HepG2 (cell line): ENCODE measurements around the gene GJB1. TPM values are rescaled to one million over a fixed set of nuclear protein-coding genes. Genes with fewer than 3 reads are reported as not detected.
A peak's percentile ranks its signal among the peaks of the same experiment; 100 is the strongest.

Experiments used
- ARID4A ChIP-seq: sonication (generic); formaldehyde crosslinking; IDR thresholded peaks from 2 replicates; pipeline ENCODE4 v1.5.0; 2020; ENCODE audit warnings: mild to moderate bottlenecking, missing genetic modification reagents, borderline replicate concordance
- CEBPG ChIP-seq: IDR thresholded peaks from 2 replicates; pipeline ENCODE4 v1.6.1; 2016
- ISX ChIP-seq: sonication (generic); formaldehyde crosslinking; conservative IDR thresholded peaks from 2 replicates; pipeline ENCODE4 v1.5.0; 2020; ENCODE audit warnings: missing genetic modification reagents
- KAT7 ChIP-seq: IDR thresholded peaks from 2 replicates; pipeline ENCODE4 v1.6.1; 2018; ENCODE audit warnings: borderline replicate concordance, missing compliant biosample characterization
- NCOR1 ChIP-seq: fragments of 200-600 bp; sonication (generic); IDR thresholded peaks from 2 replicates; pipeline ENCODE4 v1.7.0; 2017; ENCODE audit warnings: antibody characterized with exemption, low read length, borderline replicate concordance
- NFYB ChIP-seq: sonication (generic); formaldehyde crosslinking; IDR thresholded peaks from 2 replicates; pipeline ENCODE4 v1.4.0; 2020; ENCODE audit warnings: missing genetic modification reagents
- NRL ChIP-seq: sonication (generic); formaldehyde crosslinking; IDR thresholded peaks from 2 replicates; pipeline ENCODE4 v1.5.0; 2020; ENCODE audit warnings: missing genetic modification reagents, mild to moderate bottlenecking, moderate library complexity, borderline replicate concordance
- PBX3 ChIP-seq: sonication (generic); formaldehyde crosslinking; IDR thresholded peaks from 2 replicates; pipeline ENCODE4 v1.8.1; 2023; ENCODE audit warnings: missing genetic modification reagents, inconsistent platforms, borderline replicate concordance
- SAFB2 ChIP-seq: sonication (generic); formaldehyde crosslinking; IDR thresholded peaks from 2 replicates; pipeline ENCODE4 v1.5.1; 2020; ENCODE audit warnings: missing genetic modification reagents, low read depth, mild to moderate bottlenecking, borderline replicate concordance
- SOX6 ChIP-seq, 2 experiments: fragments of 450-650 bp in 1 of 2; sonication (generic) in 1 of 2; formaldehyde crosslinking in 1 of 2; IDR thresholded peaks; 2 replicates each; pipeline versions ENCODE4 v1.4.0 to v1.6.1; 2017 to 2020; ENCODE audit warnings: antibody characterized with exemption in 1 of 2, mild to moderate bottlenecking in 1 of 2, missing genetic modification reagents in 1 of 2
- TEAD3 ChIP-seq: optimal IDR thresholded peaks from 2 replicates; pipeline ENCODE3; 2016; ENCODE audit warnings: borderline replicate concordance
- TERF1 ChIP-seq: sonication (generic); formaldehyde crosslinking; IDR thresholded peaks from 2 replicates; pipeline ENCODE4 v1.8.0; 2022; ENCODE audit warnings: mild to moderate bottlenecking, missing genetic modification reagents, moderate library complexity
- ZNF160 ChIP-seq: sonication (generic); formaldehyde crosslinking; IDR thresholded peaks from 2 replicates; pipeline ENCODE4 v1.8.0; 2022; ENCODE audit warnings: mild to moderate bottlenecking, inconsistent platforms, missing genetic modification reagents
- ZNF20 ChIP-seq: sonication (generic); formaldehyde crosslinking; IDR thresholded peaks from 2 replicates; pipeline ENCODE4 v1.4.0; 2020; ENCODE audit warnings: mild to moderate bottlenecking, moderate library complexity, missing genetic modification reagents
- ZNF235 ChIP-seq: sonication (generic); formaldehyde crosslinking; IDR thresholded peaks from 2 replicates; pipeline ENCODE4 v1.8.1; 2023; ENCODE audit warnings: mild to moderate bottlenecking, missing genetic modification reagents, borderline replicate concordance
- ZNF34 ChIP-seq: sonication (generic); formaldehyde crosslinking; IDR thresholded peaks from 2 replicates; pipeline ENCODE4 v1.4.0; 2020; ENCODE audit warnings: mild to moderate bottlenecking, missing genetic modification reagents, borderline replicate concordance
- ZNF446 ChIP-seq: sonication (generic); formaldehyde crosslinking; IDR thresholded peaks from 2 replicates; pipeline ENCODE4 v1.5.0; 2020; ENCODE audit warnings: mild to moderate bottlenecking, missing genetic modification reagents
- ZNF644 ChIP-seq: IDR thresholded peaks from 2 replicates; pipeline ENCODE4 v1.6.1; 2016; ENCODE audit warnings: low read depth
- polyA plus RNA-seq, 8 experiments: library from polyadenylated mRNA; depleted of rRNA in 3 of 8; stranded (reverse) in 7 of 8; unstranded in 1 of 8; fragments of >200 nt; fragmentation: Illumina TruSeq in 4 of 8; extraction: Trizol in 4 of 8; gene quantifications; 2 replicates each; pipeline versions ENCODE4 v1.2.1 to v1.2.3, GENCODE V29; 2011 to 2016; ENCODE audit warnings: low read depth in 4 of 8, missing spikeins in 1 of 8, mixed read lengths in 1 of 8; ENCODE audit not compliant: insufficient read depth in 1 of 8
- total RNA-seq, 5 experiments: library from RNA; depleted of rRNA; stranded (reverse); fragments of >200 nt; fragmentation: Illumina TruSeq; extraction: Trizol; gene quantifications; 2 replicates each; pipeline ENCODE4 v1.2.3, GENCODE V29; 2016; ENCODE audit warnings: low read depth in 1 of 5

Gene GJB1
- total and polyA plus RNA-seq, 2 of the 13 experiments (the other 11 are each of a cell fraction or from before 2014, with no cell fraction given), result 111 to 161 TPM

- peak; percentile 91 for TF ChIP-seq NFYB (CRISPR knock-in tag)
- TF ChIP-seq ZNF34 (CRISPR knock-in tag), result no peak
- no peak for TF ChIP-seq SAFB2
- TF ChIP-seq ZNF160 (CRISPR knock-in tag), result no peak
- TF ChIP-seq ZNF644 (CRISPR knock-in tag), result no peak
- no peak for TF ChIP-seq TEAD3 (CRISPR knock-in tag)
- no peak for TF ChIP-seq SOX6 (IDR thresholded peaks at IDR 0.05)
- no peak for TF ChIP-seq SOX6 (CRISPR knock-in tag; IDR thresholded peaks at IDR 0.05)
- TF ChIP-seq NRL (CRISPR knock-in tag), result peak; percentile 22; the same call in 1 of the 2 replicates
- no peak for TF ChIP-seq PBX3 (CRISPR knock-in tag)
- no peak for TF ChIP-seq ZNF446
- TF ChIP-seq ARID4A, result peak; percentile 29; the same call in 1 of the 2 replicates
- no peak for TF ChIP-seq TERF1
- no peak for TF ChIP-seq KAT7
- TF ChIP-seq ZNF235 (CRISPR knock-in tag), result no peak
- TF ChIP-seq ZNF20 (CRISPR knock-in tag), result no peak
- TF ChIP-seq NCOR1, result peak; percentile 42; the same call in 1 of the 2 replicates
- TF ChIP-seq CEBPG, result no peak; the same call in 1 of the 2 replicates
- TF ChIP-seq ISX (CRISPR knock-in tag), result no peak
Observed at GRCh38 chrX:71181910-71182799, 40.9 kb upstream of the GJB1 start (continued).
